GM21515 (cell line): ENCODE results near the gene CYP4A22.
"Not testable (repeated sequence)": the region's sequence is repeated elsewhere in the genome, so short reads cannot be mapped to it uniquely, and the experiment has no call there.

Experiments used
- ATAC-seq: cut with Tn5 transposase; IDR thresholded peaks from one replicate; pipeline ENCODE4 v1.9.1; 2021; ENCODE audit not compliant: unreplicated experiment

CYP4A22 gene

GRCh38 chr1:47137198-47137597 is at the start of gene CYP4A22:
Gene CYP4A22, plus strand, starts transcription at chr1:47137441. Its CDS starts 45 bp downstream, at chr1:47137486.
- ATAC-seq: no peak

- ATAC-seq: not testable (repeated sequence)
These were observed 47.9 kb upstream of the CYP4A22 start for GRCh38 chr1:47089356-47089755.

GRCh38 chr1:47091476-47091875 is 45.8 kb upstream of the CYP4A22 start:
- not testable (repeated sequence) for ATAC-seq

GRCh38 chr1:47104816-47105215 is 32.4 kb upstream of the CYP4A22 start:
- ATAC-seq: no peak

- no peak for ATAC-seq
These were observed 30.4 kb upstream of the CYP4A22 start for GRCh38 chr1:47106792-47107191.

- ATAC-seq: not testable (repeated sequence)
These were observed 29.2 kb upstream of the CYP4A22 start for GRCh38 chr1:47107851-47108574.

GRCh38 chr1:47109482-47109881 is 27.8 kb upstream of the CYP4A22 start:
- not testable (repeated sequence) for ATAC-seq

- no peak for ATAC-seq
These were observed 24.1 kb upstream of the CYP4A22 start for GRCh38 chr1:47113178-47113577.

- not testable (repeated sequence) for ATAC-seq
These were observed 16.2 kb upstream of the CYP4A22 start for GRCh38 chr1:47121039-47121438.

- ATAC-seq: not testable (repeated sequence)
These were observed 12.4 kb upstream of the CYP4A22 start for GRCh38 chr1:47124834-47125233.

GRCh38 chr1:47126997-47127396 is 10.2 kb upstream of the CYP4A22 start:
- not testable (repeated sequence) for ATAC-seq

GRCh38 chr1:47128221-47128620 is 9.0 kb upstream of the CYP4A22 start:
- ATAC-seq: no peak

- ATAC-seq: not testable (repeated sequence)
These were observed 8.4 kb upstream of the CYP4A22 start for GRCh38 chr1:47128854-47129253.

- not testable (repeated sequence) for ATAC-seq
These were observed 7.6 kb upstream of the CYP4A22 start for GRCh38 chr1:47129489-47130230.

GRCh38 chr1:47132665-47133064 is 4.6 kb upstream of the CYP4A22 start:
- not testable (repeated sequence) for ATAC-seq

GRCh38 chr1:47137925-47138615 is 829 bp downstream of the CYP4A22 start:
- ATAC-seq: no peak

- ATAC-seq: not testable (repeated sequence)
These were observed 3.1 kb downstream of the CYP4A22 start for GRCh38 chr1:47140358-47140757.

- not testable (repeated sequence) for ATAC-seq
These were observed 6.4 kb downstream of the CYP4A22 start for GRCh38 chr1:47143654-47144053.

- ATAC-seq: not testable (repeated sequence)
These were observed 9.3 kb downstream of the CYP4A22 start for GRCh38 chr1:47146495-47146894.

- no peak for ATAC-seq
These were observed 10.0 kb downstream of the CYP4A22 start for GRCh38 chr1:47147047-47147785.

- not testable (repeated sequence) for ATAC-seq
These were observed 11.9 kb downstream of the CYP4A22 start for GRCh38 chr1:47149162-47149561.
